Stimulated activated CD4-positive, alpha-beta T cell treated with anti-CD3 and anti-CD28 coated beads, Interleukin-12 subunit alpha, Interleukin-12 subunit beta, amount 100 ng/mL, for 24 hours (primary cell): ENCODE measurements around the gene OCEL1.
"Not testable (repeated sequence)": the region's sequence is repeated elsewhere in the genome, so short reads cannot be mapped to it uniquely, and the experiment has no call there.

Experiments used
- DNase-seq, 2 experiments: peaks; one replicate each; pipeline ENCODE4 v3.0.0-alpha.2; 2020; ENCODE audit warnings: low read depth in 2 of 2

The OCEL1 gene

DNA sequence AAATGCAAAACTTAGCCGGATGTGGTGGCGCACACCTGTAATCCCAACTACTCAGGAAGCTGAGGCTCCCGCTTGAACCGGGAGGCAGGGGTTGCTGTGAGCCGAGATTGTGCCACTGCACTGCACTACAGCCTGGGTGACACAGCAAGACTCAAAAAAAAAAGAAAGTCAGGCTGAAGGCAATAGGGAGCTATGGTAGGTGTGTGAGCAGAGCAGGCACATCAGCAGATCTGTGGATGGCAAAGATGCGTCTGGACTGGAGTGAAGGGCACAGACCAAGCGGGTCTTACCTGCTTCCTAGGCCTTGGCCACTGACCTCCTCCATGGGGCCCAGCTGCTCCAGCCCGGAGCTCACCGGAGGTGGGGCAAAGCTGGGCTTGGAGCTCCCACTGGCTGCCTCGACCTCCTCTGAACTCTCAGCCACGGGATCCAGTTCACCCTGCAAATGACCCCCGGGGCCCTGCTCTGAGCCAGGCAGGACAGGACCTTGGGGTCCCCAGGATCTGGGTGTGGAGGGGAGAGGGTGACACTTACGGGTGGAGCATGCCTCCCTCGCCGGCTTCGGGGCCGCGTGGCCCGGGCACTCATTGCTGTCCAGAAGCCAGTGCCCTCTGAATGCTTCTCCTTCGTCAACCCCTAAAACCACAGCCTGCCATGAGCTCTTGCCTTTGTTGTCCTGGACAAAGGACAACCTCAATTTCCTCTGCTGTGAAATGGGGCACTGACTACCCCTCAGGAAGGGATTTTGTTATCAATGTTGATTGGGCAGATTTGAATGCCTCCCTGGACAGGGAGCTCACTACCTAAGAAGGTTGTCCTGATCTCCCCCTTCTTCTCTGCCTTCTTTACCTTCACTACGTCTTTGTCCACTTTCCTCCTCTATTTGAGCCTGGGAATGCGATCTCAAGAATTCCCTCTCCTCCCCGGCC lies 38.0 kb downstream of the OCEL1 start:
- DNase-seq: no peak

DNA sequence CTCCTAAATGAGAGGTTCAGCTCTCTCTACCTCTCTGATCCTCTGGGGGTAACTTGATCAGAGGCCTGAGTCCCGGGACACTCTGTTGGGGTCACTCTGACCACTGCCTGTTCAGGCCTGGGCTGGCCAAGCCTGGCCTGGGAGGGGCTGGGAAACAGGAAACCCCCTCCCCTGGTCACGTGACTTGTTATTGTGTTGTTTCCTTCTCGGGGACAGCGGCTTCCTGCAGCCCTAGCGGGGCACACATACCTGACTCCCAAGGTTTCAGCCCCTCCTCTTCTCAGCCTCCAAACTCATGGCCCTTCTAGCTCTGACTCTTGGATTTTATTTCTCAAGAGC lies 38.6 kb downstream of the OCEL1 start, which contains the start of gene USHBP1:
TSS of gene USHBP1 (minus strand) at position 105 of the 339 bp plus-strand sequence. CDS start 446 bp downstream, outside the sequence.
- no peak for DNase-seq

DNA sequence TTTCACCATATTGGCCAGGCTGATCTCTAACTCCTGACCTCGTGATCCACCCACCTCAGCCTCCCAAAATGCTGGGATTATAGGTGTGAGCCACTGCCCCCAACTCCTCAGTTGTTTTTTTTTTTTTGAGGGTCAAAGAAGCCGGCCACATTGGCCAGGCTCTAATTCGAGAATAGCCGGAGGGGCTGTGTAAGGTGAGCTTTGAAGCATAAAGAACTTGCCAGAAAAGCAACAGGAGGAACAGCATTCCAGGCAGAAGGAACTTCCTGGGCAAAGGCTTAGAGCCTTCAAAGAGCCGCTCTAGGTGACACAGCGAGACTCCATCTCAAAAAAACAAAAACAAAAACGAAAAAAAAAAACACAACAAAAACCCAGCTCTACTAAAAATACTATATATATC lies 40.0 kb downstream of the OCEL1 start:
- DNase-seq: no peak

DNA sequence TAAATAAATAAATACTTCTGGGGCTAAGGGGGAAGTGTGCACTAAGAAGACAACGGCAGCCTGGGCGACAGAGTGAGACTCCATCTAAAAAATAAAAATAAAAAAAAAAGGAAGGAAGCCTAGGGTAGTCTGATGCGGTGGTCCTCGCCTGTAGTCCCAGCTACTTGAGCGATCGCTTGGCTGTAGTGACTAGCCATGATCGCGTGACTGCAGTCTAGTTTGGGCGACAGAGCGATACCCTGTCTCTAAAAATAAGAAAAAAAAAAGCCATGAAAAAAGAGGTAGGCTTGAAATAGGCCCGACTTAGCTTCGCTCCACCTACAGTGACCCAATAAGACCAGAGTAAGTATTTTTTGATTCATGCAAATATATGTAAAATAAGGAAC lies 40.6 kb downstream of the OCEL1 start:
- no peak for DNase-seq

DNA sequence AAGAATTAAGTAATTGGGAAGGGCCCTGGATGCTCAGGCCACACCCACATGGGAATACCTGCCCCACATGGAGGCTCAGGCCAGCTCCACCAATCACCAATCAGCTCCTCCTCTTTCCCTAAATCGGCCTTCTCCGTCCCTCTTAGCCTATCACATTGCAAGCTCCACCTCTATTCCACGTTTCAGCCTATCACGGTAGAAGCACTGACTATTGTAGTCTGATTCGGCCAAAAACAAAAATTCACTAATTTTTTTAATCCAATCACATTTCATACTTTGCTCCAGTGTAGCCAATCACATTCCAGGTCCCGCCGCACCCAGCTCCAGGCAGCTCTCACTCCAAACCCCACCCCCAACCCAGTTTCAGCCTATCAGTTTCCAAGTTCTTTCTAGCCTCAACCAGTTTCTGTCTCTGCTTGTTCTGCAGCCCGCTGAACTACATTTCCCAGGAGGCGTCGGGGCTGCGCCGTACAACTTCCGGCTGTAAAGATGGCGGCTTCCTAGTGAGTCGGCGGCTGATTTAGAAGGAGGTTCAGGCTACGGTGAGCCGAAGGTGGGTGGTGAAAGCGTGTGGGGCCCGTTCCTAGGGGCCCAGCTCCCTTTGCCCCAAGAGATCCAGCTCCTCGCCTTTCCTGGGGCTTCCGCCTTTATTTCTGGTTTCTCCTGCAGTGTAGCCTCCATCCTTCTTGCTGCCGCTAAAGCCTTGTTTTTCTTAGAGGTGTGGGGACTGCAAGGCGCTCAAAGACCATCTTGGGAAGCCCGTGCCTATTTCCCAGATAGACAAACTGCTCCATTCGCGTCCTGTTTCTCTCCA lies 41.2 kb downstream of the OCEL1 start, which contains the start of gene BABAM1:
TSS of gene BABAM1 (plus strand) at position 469 of the 814 bp plus-strand sequence. CDS start 1,364 bp downstream, outside the sequence.
- DNase-seq: peak; percentile 85 to 92

DNA sequence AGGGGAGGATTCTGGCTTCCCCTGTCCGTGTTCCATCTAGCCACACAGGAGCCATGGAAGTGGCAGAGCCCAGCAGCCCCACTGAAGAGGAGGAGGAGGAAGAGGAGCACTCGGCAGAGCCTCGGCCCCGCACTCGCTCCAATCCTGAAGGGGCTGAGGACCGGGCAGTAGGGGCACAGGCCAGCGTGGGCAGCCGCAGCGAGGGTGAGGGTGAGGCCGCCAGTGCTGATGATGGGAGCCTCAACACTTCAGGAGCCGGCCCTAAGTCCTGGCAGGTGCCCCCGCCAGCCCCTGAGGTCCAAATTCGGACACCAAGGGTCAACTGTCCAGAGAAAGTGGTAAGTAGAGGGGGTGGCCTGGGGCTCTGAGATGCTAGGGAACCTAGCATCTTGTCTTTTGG lies 42.7 kb downstream of the OCEL1 start:
- no peak for DNase-seq

DNA sequence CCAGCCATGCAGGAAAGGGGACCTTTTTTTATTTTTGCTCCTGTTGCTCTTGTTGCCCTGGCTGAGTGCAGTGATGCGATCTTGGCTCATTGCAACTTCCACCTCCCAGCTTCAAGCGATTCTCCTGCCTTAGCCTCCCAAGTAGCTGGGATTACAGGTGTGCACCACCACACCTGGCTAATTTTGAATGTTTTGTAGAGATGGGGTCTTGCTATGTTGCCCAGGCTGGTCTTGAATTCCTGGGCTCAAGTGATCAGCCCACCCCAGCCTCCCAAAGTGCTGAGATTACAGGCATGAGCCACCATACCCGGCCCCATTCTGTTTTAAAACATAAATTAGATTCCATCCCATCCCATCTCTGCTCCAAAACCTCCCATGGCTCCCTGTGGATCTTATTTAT lies 48.9 kb downstream of the OCEL1 start:
- DNase-seq: not testable (repeated sequence)

DNA sequence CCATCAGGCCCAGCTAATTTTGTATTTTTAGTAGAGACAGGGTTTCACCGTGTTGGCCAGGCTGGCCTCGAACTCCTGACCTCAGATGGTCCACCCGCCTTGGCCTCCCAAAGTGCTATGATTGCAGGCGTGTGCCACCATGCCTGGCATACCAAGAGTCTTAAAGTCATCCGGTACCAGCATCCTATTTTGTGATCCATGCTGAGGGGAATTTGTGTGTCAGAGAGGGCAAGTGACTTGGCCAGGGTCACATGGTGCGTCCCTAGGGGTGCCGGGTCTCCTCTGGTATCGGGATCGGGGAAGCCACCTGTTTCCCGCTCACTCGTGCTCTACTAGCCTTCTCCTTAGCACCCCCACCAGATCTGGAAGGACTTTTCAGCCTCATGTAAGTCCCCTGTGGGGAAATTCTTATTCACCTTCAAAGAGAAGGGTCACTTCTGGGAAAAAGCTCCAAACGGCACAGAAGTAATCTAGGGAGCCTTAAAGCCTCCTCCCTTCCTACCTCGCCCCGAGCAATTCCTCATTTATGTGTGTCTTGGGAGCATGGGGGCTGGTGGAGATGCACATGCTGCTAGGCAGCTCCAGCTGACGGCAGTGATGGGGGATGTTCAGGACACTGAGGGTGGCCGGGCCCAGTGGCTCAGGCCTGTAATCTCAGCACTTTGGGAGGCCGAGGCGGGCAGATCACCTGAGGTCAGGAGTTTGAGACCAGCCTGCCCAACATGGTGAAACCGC lies 49.6 kb downstream of the OCEL1 start:
- DNase-seq: no peak
